ENCODE data around the gene PAK4. TPM values are rescaled to one million over a fixed set of nuclear protein-coding genes. Genes with fewer than 3 reads are reported as not detected.

The PAK4 gene
- total and polyA plus RNA-seq, 2 of the 8 experiments (the other 6 are each of a cell fraction or from before 2014, with no cell fraction given), result 50.7 to 64.4 TPM

GRCh38 chr19:39223703-39224279, 98.2 kb downstream of the PAK4 start:
- Histone ChIP-seq H3K27me3 (replicated peaks in 1 of 4; ENCODE audit: control insufficient read depth in 3 of 4, extremely low read depth in 1 of 4, insufficient read depth in 3 of 4, low read length in 3 of 4) (peaks cover 0 to 6% (median 0%) of the 10 kb centered on the region in 4 experiments; a peak in 2 of 7 replicates), H4K5ac (ENCODE audit: insufficient read length, low read depth, low read length) (no peak overlapping the region), H4K91ac (replicated peaks; ENCODE audit: insufficient read length, low read length) (no peak overlapping the region), H3K14ac (ENCODE audit: insufficient read length) (no peak overlapping the region), H2BK15ac (ENCODE audit: low read length) (no peak overlapping the region), H2AFZ (ENCODE audit: low read length) (no peak overlapping the region), H3K4ac (replicated peaks; ENCODE audit: insufficient read length, low read depth, low read length) (no peak overlapping the region), H3K23ac (ENCODE audit: insufficient read length) (no peak overlapping the region), H3K9me3 (ENCODE audit: insufficient read depth in 2 of 2, low read depth in 1 of 2, low read length in 1 of 2) (no peaks in the 10 kb centered on the region), H2BK5ac (ENCODE audit: low read depth, low read length) (no peak overlapping the region), H3K27ac (ENCODE audit: low read depth, low read length) (no peak overlapping the region), H4K8ac (ENCODE audit: extremely low read depth, insufficient read depth, low read length) (no peak overlapping the region), H2BK20ac (ENCODE audit: low read length) (no peak overlapping the region), H3K9ac (replicated peaks in 1 of 4; ENCODE audit: extremely low read depth in 1 of 4, low read depth in 3 of 4, low read length in 3 of 4) (no peak overlapping the region), H3K4me2 (ENCODE audit: insufficient read depth in 1 of 2, low read depth in 2 of 2, low read length in 2 of 2) (no peak overlapping the region), H3K23me2 (ENCODE audit: low read depth, low read length) (peaks cover 3% of the 10 kb centered on the region; the same call in 1 of the 2 replicates), H2AK5ac (ENCODE audit: low read depth, low read length) (no peak overlapping the region), H3K4me3 (ENCODE audit: extremely low read depth in 1 of 4, insufficient read depth in 2 of 4, low read depth in 3 of 4, low read length in 4 of 4) (no peak overlapping the region), H3K36me3 (ENCODE audit: control insufficient read depth in 2 of 4, insufficient read depth in 4 of 4, low read length in 3 of 4) (no peaks in the 10 kb centered on the region), H2BK120ac (replicated peaks; ENCODE audit: low read depth, low read length) (no peak overlapping the region), H3K4me1 (replicated peaks in 1 of 4; ENCODE audit: control insufficient read depth in 3 of 4, insufficient read depth in 4 of 4, low read length in 3 of 4) (no peaks in the 10 kb centered on the region), H4K20me1 (replicated peaks in 1 of 2; ENCODE audit: control insufficient read depth in 1 of 2, insufficient read depth in 2 of 2, low read length in 2 of 2) (no peaks in the 10 kb centered on the region), H3K79me1 (ENCODE audit: low read depth, low read length) (no peaks in the 10 kb centered on the region), H3K79me2 (ENCODE audit: control insufficient read depth in 1 of 2, insufficient read depth in 2 of 2, low read length in 2 of 2) (no peaks in the 10 kb centered on the region), H3K56ac (replicated peaks; ENCODE audit: insufficient read length, low read depth, low read length) (no peak overlapping the region), H2BK12ac (ENCODE audit: low read depth, low read length) (no peak overlapping the region), H3K18ac (ENCODE audit: extremely low read depth, low read length) (no peak overlapping the region)
- DNase-seq (ENCODE audit: low read depth in 1 of 2, low spot score in 2 of 2) (peak in 1 of 2 experiments; percentile 65), FAIRE-seq (peak; percentile 55)
- CTCF ChIA-PET (ENCODE audit: partially characterized antibody), result interaction anchor here (0.6 to 5.0 kb wide), 10 partner anchors 9 to 126 kb away, joined by 3 to 25 read pairs (median 4); no protein-coding TSS in a partner anchor
- TF ChIP-seq HDAC2 (IDR thresholded peaks at IDR 0.05; ENCODE audit: borderline replicate concordance in 1 of 2, low read depth in 2 of 2, low read length in 2 of 2) (0 out of 4 replicates have a peak, but pooled peaks of 1 of the 2 experiments have one; percentile 50), ASH2L (IDR thresholded peaks at IDR 0.05; ENCODE audit: low read length) (no peak), TCF12 (IDR thresholded peaks at IDR 0.05; ENCODE audit: low read depth, low read length) (no peak), RFX5 (IDR thresholded peaks at IDR 0.05; ENCODE audit: borderline replicate concordance, low read depth, low read length) (peak; percentile 93), SIN3A (conservative IDR thresholded peaks at IDR 0.05 in 1 of 2, IDR thresholded peaks at IDR 0.05 in 1 of 2; ENCODE audit: low read depth in 1 of 2, low read length in 2 of 2) (peak; percentile 64 to 65; a peak in 1 of 4 replicates), CREB1 (IDR thresholded peaks at IDR 0.05) (0 out of 2 replicates have a peak, but pooled peaks have one; percentile 26), RXRA (IDR thresholded peaks at IDR 0.05; ENCODE audit: insufficient read depth, low read depth, low read length) (no peak), TEAD4 (IDR thresholded peaks at IDR 0.05; ENCODE audit: low read depth, low read length) (no peak), POLR2A (IDR thresholded peaks at IDR 0.05; ENCODE audit: control extremely low read depth in 1 of 2, low read depth in 2 of 2, low read length in 2 of 2) (no peak), SAP30 (IDR thresholded peaks at IDR 0.05; ENCODE audit: insufficient read depth, insufficient replicate concordance, low read length) (no peak), EZH2 (IDR thresholded peaks at IDR 0.05; ENCODE audit: low read depth, low read length, severe bottlenecking) (no peak), YY1 (IDR thresholded peaks at IDR 0.05; ENCODE audit: low read depth, low read length) (no peak)
- 44% methylated on average over 4 of the region's 4 CpGs; no CpG with 5 or more reads in 1 of the 2 experiments for WGBS, 2 experiments (ENCODE audit: extremely low coverage in 1 of 2, insufficient coverage in 1 of 2, insufficient read length in 1 of 2, insufficient replicate concordance in 2 of 2, low coverage in 1 of 2, low lambda C conversion rate in 2 of 2, missing lambda C conversion rate in 1 of 2)
- POLR2A ChIA-PET (ENCODE audit: partially characterized antibody), result interaction anchor here (0.6 kb wide), 1 partner anchor 1001 kb away, joined by 3 read pairs; no protein-coding TSS in a partner anchor
